HG03039 (cell line): ENCODE results near the gene GANAB.
"Not testable (repeated sequence)": the region's sequence is repeated elsewhere in the genome, so short reads cannot be mapped to it uniquely, and the experiment has no call there.

Experiments
- ATAC-seq: cut with Tn5 transposase; IDR thresholded peaks from one replicate; pipeline ENCODE4 v1.9.1; 2021; ENCODE audit warnings: mild to moderate bottlenecking, moderate library complexity; ENCODE audit not compliant: unreplicated experiment

Gene GANAB

DNA sequence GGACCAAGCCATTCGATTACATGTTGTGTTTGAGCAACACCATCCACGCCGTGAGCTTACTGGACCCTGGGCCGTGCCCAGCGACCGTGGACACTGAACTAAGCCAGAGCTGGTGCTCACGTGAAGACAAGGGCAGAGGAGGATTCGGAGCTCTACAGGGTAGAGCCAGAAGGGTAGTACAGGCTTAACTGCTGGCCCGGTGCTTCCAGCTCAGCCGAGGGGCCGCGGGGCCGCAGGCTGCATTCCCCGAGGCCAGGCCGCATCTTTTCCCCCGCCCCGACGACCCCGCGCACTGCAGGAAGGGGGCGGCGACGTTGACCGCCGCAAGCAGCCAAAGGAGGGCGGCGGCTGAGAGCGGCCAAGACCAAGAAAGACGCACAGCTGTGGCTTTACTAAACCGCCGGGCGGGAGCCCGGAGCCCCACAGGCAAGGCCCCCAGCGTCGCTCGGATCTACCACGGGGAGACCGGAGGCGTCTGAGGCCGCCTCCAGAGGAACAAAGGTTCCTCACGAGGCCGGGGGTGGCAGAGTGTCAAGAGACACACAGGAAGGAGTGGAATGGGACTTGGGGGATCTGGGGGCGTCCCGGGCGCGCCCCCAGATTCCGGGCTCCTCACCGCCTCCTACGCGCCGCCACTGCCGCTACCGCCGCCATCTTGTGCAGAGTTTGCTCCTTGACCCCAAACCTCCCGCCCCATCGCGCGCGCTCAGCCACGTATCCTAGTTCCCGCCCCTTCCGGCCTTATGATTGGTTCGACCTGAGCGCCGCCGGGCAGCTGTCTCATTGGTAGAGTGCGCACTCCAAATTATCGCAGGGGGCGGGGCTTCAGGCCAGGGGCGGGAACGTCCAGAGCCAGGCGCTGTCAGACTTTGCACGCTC, at the start of gene GANAB:
Gene GANAB (minus strand): TSS at position 668 of the 879 bp plus-strand sequence. CDS start 14 bp downstream, at position 654.
- peak; percentile 83 for ATAC-seq

DNA sequence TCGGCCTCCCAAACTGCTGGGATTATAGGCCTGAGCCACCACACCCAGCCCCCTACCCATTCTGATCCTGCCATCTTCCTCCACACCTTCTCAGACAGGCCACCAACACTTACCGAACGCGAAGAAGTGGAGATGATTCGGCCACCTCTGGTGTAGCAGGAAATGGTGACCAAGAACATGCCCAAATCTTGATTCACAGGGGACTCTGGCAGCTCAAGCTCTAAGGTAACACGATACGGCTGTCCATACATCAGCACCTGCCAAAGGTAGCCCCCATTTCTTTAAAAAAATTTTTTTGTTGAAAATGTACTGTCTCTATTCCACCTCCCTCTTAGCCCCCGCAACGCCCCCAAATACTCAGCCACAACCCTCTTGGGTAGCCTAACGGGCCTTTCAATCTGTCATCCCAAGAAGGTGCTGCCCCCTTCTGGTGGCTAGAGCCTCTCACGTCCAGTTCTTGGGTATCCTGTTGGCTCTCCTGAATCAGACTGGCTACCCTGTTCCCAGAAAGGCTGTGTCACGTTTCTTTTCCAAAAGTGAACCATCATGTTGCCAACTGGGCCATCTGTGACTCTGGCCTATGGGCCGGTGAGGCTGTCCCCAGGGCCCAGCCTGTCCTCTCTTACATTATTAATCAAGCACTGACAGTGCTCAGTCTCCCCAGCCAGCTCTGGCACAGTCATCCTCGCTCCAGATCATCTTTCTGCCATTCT, 48.2 kb upstream of the GANAB start:
- no peak for ATAC-seq

DNA sequence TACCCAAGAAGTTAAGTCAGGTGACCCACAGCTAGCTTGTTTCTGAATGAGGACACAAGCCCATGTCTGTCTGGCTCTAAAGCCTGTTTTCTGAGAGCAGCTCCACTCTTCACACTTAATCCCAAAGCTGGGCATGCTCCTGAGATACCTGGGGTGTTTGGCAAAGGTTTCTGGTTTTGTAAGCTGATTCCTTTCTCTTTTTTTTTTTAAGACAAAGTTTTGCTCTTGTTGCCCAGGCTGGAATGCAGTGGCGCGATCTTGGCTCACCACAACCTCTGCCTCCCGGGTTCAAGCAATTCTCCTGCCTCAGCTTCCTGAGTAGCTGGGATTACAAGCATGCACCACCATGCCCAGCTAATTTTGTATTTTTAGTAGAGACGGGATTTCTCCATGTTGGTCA, 47.2 kb upstream of the GANAB start:
- not testable (repeated sequence) for ATAC-seq

DNA sequence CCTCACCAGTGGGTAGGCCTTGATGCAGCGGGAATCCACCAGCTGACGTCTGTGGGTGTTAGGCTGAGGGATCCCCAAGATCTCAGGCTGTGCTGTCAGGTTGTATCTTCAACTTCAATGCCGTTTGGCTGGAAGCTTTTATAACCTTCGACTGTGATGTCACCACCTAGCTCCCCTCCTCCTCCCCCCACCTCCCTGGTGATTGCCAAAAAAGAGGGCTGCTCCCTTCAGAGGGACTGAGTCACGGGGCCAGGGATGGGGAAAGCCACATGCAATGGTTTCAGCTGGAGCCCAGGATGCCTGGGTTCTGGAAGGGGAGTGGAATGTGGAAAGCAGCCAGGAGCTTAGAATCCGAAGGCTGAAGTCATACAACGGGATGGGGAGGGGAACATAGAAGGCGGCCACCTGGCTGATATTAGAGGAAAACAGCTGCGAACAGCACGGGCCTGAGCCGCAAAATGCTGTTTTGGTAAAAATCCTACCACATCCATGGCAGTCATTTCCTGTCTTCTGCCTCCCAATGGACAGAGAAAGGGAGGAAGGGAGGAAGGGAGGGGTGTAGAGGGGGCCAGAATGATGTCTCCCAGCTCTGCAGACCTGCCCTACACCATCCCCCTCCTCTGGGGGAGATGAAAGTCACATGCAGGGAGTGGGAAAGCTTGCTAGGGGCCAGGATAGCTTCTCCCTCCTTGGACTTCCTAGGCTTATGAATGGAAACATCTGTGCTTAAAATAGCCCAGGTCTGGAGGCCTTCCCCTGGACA, 43.2 kb upstream of the GANAB start, which contains the start of gene LRRN4CL:
Gene LRRN4CL (minus strand): TSS at position 110 of the 763 bp plus-strand sequence. CDS start 1,022 bp downstream, outside the sequence.
- ATAC-seq, result no peak

DNA sequence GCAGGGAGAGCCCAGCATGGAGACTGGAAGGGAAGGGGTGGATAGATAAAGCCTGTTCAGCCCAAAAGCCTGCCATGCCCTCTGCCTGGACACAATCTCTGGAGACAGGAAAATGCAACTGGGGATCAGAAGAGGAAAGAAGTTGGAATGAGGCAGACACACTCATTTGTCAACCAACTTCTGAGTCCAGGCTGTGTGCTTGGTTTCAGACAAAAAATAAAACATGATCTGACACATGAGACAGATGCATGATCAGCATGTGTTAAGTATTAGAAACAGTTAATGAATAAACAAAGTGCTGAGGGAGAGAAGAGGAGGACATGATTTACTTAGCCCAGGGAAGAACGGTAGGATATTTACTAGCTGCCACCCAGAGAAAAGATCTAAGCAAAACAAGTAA, 42.1 kb upstream of the GANAB start:
- no peak for ATAC-seq

DNA sequence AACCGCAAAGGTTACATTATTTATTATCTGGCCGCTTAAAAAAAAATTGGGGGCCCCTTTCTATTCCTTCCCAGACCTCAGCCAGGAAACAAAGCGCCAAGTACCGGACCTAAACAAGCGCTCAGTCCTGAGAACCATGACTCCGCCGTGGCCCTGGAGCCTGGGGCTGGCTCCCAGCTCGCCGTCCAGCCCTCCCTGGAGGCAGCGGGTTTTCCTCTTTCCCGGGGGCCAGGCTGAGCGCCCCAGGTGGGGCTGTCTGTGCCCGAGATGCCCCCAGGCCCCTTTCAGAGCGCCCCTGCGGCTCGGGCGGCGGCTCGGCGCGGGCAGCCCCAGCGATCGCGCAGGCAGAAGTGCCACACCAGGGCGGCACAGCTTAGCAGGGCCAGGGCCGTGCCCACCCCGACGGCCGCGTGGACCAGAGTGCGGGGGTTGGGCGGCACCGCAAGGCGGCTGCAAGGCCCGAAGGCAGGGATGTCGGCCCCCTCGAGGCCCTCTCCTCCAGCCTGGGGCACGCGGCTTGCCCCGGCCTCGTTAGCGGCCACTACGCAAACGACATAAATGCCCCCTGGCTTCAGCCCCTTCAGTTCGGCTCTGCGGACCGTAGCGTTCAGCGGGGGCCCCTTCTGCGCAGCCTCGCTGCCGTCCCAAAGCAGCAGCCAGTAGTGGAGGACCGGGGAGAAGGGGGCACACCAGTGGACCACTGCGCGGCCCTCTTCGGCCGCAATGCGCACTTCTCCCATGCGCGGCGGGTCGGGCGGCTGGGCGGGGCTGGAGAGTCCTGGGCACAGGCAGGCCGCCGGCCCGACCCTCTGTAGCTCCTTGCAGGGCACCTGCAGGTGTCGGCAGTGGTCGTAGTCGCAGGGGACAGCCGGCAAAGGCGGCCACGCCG, 41.3 kb upstream of the GANAB start:
- no peak for ATAC-seq

DNA sequence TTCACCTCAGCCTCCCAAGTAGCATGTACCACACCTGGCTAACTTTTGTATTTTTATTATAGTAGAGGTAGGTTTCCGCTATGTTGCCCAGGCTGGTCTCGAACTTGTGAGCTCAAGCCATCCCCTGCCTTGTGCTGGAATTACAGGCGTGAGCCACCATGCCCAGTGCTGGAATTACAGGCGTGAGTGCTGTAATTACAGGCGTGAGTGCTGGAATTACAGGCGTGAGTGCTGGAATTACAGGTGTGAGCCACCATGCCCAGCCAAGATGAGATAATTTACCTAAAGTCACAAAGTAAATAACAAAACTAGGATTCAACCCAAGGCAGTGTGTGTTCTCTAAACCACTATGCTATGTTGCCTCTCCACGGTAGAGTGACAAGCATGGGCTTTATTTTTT, 36.1 kb upstream of the GANAB start:
- ATAC-seq, result no peak

DNA sequence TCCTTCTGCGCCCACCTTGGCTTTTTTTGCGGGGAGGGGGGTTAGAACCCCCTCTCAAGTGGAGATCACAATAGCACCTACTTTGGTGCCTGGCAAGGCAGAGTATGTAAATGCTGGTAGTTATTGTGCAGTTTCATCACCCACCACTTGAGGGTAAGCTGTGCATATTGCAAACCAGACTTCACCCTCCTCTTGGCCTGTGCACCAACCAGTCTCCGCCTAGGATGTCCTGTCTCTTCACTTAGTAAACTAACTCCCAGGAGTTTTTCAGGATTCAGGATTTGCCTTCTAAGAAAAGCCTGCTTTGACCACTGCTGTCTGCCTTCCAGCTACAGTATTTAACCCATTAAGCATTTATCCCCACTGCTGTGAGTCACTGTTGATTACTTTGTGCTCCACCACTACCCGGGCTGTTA, 34.4 kb upstream of the GANAB start:
- ATAC-seq, result no peak

DNA sequence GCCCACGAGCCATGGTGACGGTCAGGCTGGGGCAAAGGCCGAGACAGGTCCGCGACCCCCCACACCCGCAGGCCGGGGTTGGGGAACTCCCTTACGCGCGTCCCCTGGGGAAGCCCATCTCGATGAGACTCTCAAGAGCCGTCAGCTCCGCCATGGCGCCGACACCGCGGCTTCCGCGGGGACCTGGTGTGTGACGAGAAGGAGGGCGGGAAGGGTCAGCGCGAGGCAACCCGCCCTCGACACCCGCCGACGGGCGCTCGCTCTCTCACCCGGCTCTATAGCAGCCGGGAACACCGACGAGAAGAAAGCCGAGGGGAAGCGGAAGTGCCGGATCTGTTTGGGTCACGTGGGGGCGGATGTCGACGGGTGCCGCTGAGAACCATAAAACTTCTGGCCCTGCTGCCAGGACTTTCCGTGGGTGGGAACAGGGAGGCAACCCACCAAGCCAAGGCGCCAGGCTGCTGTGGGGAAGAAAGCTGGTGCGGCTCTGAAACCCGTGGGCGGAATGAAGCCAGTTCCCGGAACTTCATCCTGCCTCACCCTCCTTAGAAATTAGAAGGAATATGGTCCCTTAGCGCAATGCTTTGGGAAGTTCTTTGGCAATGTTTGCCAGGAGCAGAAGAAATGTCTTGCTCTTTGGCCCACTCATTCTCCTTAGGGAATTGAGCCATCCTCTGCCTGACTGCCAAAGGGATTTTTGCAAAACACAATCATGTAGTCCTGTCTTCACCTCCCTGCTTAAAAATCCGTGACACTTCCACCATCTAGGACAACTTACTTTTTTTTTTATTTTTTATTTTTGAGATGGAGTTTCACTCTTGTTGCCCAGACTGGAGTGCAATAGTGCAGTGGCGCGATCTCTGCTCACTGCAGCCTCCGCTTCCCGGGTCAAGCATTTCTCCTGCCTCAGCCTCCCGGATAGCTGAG, 32.6 kb upstream of the GANAB start, which contains the start of gene UBXN1:
Gene UBXN1 (minus strand): TSS at position 304 of the 927 bp plus-strand sequence. CDS start 150 bp downstream, at position 154.
- peak; percentile 51 for ATAC-seq

DNA sequence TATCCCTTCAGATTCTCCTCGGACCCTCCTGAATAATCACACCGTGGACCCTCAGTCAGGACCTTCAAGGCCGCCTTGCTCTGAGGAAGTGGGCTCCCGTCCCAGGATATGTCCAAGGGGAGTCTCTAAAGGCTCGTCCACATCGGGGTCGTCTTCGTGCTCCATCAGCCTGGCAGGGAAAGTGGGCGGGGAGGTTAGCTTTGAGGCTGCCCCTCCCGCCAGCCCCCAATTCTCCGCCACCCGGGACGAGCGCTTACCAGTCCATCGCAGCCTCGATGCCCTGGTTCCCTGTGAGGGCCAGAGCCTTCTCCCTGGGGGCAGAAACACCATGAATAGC, 32.0 kb upstream of the GANAB start:
- no peak for ATAC-seq

DNA sequence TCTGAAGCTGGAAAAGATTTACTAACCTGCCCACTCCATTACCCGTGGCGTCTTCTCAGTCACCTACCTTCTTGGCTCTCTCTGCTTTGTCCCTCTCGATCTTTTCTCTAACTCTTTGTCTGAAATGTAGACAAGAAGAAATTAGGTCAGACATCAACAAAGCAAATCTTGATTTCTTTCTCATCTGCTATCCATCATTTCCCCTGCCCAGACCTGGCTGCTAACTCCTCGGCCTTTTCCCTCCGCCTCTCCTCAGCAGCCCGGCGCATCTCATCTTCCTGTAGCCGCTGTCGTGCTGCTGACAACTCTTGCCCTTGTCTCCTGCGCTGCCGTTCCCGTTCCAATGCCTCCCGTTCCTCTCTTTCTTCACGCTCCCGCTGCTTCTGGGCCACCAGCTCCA, 31.3 kb upstream of the GANAB start:
- no peak for ATAC-seq

DNA sequence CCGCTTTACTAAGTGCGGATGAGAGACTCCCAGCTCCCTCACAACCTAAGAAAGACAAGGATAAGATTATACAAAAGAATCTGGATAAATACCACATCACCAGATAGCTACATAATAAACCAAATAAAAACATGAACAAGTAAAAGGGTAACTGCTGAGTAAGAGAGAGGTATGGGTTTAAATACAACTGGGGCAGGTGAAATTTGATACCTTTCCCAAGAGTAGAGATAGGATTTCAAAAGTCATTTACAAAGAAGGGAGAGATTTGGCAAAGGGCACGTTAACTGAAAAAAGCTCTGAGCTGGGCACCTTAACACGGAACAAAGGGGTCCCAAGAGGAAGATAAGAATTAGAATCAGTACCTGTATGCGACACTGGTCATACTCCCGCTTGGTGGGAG, 30.7 kb upstream of the GANAB start:
- no peak for ATAC-seq

DNA sequence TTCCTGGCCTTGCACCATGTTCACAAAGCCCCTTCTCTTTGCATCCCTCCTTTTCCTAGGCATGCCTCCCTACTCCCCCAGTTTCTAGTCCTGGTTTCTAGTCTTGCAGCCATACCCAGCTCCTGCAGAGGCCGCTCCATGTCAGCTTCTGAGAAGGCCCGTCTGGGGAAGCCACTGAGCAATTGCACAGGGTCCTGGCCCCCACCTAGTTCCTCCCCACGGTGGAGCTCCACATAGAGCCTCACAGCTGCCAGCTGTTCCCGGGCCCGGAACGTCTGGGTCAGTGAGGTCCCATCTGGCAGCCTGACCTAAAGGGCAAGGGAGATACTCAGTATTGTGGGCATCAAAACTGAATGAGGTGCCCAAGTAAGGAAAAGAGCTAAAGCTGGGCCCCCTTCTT, 30.3 kb upstream of the GANAB start:
- ATAC-seq, result no peak

DNA sequence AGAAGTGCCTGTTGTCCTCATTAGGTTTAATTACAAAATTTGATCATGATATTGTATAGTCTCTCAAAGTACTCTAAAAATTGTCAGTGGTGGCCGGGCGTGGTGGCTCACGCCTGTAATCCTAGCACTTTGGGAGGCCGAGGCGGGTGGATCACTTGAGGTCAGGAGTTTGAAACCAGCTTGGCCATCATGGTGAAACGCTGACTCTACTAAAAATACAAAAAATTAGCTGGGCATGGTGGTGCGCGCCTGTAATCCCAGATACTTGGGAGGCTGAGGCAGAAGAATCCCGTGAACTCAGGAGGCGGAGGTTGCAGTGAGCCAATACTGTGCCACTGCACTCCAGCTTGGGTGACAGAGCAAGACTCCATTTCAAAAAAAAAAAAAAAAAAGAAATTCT, 29.0 kb upstream of the GANAB start:
- ATAC-seq, result not testable (repeated sequence)

DNA sequence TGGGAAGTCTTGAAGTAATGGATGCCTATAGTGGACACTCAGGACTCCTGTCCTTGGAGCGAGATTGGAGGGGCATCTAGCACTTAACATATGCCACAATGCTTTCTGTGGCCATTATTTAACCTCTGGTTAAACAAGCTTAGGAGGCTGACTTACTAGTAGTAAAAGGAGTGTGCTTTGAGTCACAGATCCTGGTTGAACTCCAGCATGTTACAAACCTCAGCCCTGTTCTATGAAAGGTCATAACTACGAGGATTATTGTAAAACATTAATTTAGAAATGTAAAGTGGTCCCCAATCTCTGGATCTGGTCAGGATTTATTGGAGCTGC, 26.7 kb upstream of the GANAB start:
- no peak for ATAC-seq

DNA sequence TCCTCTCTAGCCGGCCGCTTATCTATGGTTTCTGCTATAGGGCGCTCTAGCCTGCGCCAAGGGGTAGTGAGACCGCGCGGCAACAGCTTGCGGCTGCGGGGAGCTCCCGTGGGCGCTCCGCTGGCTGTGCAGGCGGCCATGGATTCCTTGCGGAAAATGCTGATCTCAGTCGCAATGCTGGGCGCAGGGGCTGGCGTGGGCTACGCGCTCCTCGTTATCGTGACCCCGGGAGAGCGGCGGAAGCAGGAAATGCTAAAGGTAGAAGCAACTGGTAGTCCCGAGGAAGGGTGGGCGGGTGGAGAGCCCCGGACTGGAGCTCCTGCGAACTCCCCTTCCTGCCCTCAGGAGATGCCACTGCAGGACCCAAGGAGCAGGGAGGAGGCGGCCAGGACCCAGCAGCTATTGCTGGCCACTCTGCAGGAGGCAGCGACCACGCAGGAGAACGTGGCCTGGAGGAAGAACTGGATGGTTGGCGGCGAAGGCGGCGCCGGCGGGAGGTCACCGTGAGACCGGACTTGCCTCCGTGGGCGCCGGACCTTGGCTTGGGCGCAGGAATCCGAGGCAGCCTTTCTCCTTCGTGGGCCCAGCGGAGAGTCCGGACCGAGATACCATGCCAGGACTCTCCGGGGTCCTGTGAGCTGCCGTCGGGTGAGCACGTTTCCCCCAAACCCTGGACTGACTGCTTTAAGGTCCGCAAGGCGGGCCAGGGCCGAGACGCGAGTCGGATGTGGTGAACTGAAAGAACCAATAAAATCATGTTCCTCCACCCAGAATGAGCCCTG, 25.4 kb upstream of the GANAB start, which contains the start of the genes LBHD1 and UQCC3:
Gene LBHD1 (minus strand): TSS at position 660 of the 782 bp plus-strand sequence. CDS start 2,236 bp downstream, outside the sequence.
Gene UQCC3 (plus strand): TSS at position 66 of the 782 bp plus-strand sequence. CDS start 73 bp downstream, at position 139.
- ATAC-seq, result peak; percentile 37

DNA sequence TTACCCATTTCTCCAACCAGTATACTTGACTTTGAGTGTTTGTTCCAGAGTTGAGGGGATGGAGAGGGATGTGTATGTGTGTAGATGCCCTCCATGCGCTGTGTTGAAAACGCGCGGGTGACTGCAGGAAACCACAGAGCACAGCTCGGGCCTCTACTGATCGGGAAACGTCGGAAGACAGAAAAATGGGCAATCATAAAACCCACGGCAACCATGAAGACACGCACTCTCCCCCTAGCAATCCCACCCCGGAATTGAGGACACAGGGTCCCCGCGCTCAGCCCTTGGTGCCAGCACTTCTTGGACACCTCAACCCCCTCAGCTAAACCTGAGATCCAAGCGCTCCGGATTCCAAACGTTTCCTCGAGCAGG, 24.8 kb upstream of the GANAB start:
- peak; percentile 12 for ATAC-seq

DNA sequence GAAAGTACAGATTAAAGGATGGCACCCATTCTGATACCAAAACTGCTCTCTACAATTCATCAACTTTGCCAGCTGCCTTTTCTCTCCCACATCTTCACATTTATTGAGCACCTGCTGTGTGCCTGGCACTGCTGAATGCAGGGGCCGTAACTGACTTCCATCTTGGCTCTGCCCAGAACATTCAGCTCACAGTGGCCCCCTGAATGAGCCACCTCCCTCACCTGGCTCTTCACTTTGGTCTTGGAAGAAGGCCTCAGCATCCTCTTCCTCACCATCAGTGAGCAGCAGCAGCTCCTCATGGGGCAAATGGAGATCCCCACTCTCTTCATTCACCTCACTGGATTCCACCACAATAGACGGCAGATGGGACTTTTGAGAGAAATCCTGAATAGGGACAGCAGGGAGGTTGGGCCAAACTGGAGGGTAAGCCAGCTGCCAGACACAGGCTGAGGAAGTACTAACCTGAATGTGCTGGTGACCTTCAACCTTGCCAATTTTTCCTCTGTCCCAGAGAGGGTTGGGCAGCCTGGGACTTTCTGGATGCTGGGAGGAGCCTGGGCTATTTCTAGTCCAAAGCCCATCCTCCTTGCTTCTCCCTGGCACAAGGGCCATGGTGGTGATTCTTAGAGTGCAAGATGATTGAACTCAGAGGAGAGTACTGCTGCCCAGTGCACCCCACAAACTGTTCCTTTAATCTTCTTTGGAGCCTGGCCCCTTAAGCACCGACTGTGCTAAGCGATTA, 23.2 kb upstream of the GANAB start:
- no peak for ATAC-seq
